HCT116 (cell line): Measurements from ENCODE around the gene WDSUB1. TPM values are rescaled to one million over a fixed set of nuclear protein-coding genes. Genes with fewer than 3 reads are reported as not detected.

ENCODE experiments used
- ATAC-seq: fragments of 200-7000 bp; cut with Tn5 transposase; 2 replicates; pipeline ENCODE4 v1.9.1; 2020; ENCODE audit warnings: mild to moderate bottlenecking, moderate library complexity
- BruUV-seq: library from RNA; stranded (reverse); fragments of 400-500 nt; replicated peaks from 2 replicates; lab custom pipeline; 2021; lab: Mats Ljungman, UMichigan
- CTCF ChIA-PET: fragments of 300-600 bp; sonication (Branson Sonifier 250); formaldehyde crosslinking; loops from one replicate; lab custom pipeline; 2021; ENCODE audit warnings: antibody characterized with exemption; lab: Charles Lee
- POLR2A ChIA-PET: fragments of 300-600, 350-600 bp; sonication (Branson Sonifier 250); formaldehyde crosslinking; loops from one replicate; lab custom pipeline; 2021; ENCODE audit warnings: antibody characterized with exemption; lab: Charles Lee
- RAD21 ChIA-PET, 2 experiments: fragments of 300-600 bp; sonication (Branson Sonifier 250); formaldehyde crosslinking; loops; one replicate each; lab custom pipeline; 2023; ENCODE audit warnings: low total read pairs in 2 of 2; ENCODE audit not compliant: uncharacterized antibody in 2 of 2, unreplicated experiment in 2 of 2, low non-redundant PET in 1 of 2; lab: Charles Lee
- DNase-seq: peaks from one replicate; pipeline ENCODE4 v3.0.0-alpha.2; 2010; ENCODE audit warnings: low read depth, low spot score
- H2AFZ ChIP-seq: fragments of 200-600 bp; shearing (Covaris generic), sonication (generic); 2 replicates; pipeline ENCODE4 v1.6.1; 2017; ENCODE audit warnings: low read depth, mixed run types, mixed read lengths, antibody characterized with exemption, low read length; ENCODE audit not compliant: poor library complexity, severe bottlenecking
- H3K27ac ChIP-seq: 2 replicates; pipeline ENCODE4 v1.5.1; 2012; ENCODE audit warnings: low read depth, low read length
- H3K27me3 ChIP-seq: fragments of 200-600 bp; sonication (generic); 2 replicates; pipeline ENCODE4 v1.6.1; 2016; ENCODE audit warnings: mixed run types, low read length, mixed read lengths; ENCODE audit not compliant: insufficient read depth
- H3K36me3 ChIP-seq, 2 experiments: fragments of 200-500 bp in 1 of 2; fragments of 200-600 bp in 1 of 2; sonication (Bioruptor generic) in 1 of 2; sonication (generic) in 1 of 2; 2 replicates each; pipeline versions ENCODE4 v1.5.1 to v1.6.1; 2014 to 2016; ENCODE audit warnings: low read length in 2 of 2, inconsistent platforms in 1 of 2, mixed read lengths in 1 of 2, mixed run types in 1 of 2; ENCODE audit not compliant: insufficient read depth in 2 of 2, control insufficient read depth in 1 of 2
- H3K4me1 ChIP-seq, 2 experiments: fragments of 200-600 bp in 1 of 2; sonication (generic) in 1 of 2; 2 replicates each; pipeline versions ENCODE4 v1.5.1 to v1.6.1; 2012 to 2017; ENCODE audit warnings: low read length in 2 of 2, inconsistent platforms in 1 of 2, mild to moderate bottlenecking in 1 of 2, mixed read lengths in 1 of 2, mixed run types in 1 of 2, moderate library complexity in 1 of 2; ENCODE audit not compliant: insufficient read depth in 2 of 2, control insufficient read depth in 1 of 2
- H3K4me2 ChIP-seq: fragments of 200-600 bp; sonication (generic); 2 replicates; pipeline ENCODE4 v1.6.1; 2017; ENCODE audit warnings: mixed run types, low read length, mixed read lengths
- H3K4me3 ChIP-seq, 2 experiments: fragments of 200-600 bp in 1 of 2; sonication (generic) in 1 of 2; replicated peaks in 1 of 2; 2 replicates each; pipeline ENCODE4 v1.5.1; 2011 to 2016; ENCODE audit warnings: low read length in 2 of 2, control low read depth in 1 of 2, low read depth in 1 of 2, mild to moderate bottlenecking in 1 of 2, mixed read lengths in 1 of 2, mixed run types in 1 of 2
- H3K79me2 ChIP-seq: fragments of 200-600 bp; sonication (generic); 2 replicates; pipeline ENCODE4 v1.6.1; 2017; ENCODE audit warnings: mild to moderate bottlenecking, mixed run types, low read length, moderate library complexity, mixed read lengths; ENCODE audit not compliant: insufficient read depth
- H3K9ac ChIP-seq: fragments of 200-600 bp; sonication (generic); 2 replicates; pipeline ENCODE4 v1.6.1; 2016; ENCODE audit warnings: low read length, mixed read lengths
- H3K9me2 ChIP-seq: fragments of 200-600 bp; sonication (generic), shearing (Covaris generic); 2 replicates; pipeline ENCODE4 v1.6.1; 2017; ENCODE audit warnings: mixed run types, mild to moderate bottlenecking, moderate library complexity; ENCODE audit not compliant: insufficient read depth
- H3K9me3 ChIP-seq, 2 experiments: fragments of 200-500 bp in 1 of 2; fragments of 200-600 bp in 1 of 2; sonication (Bioruptor generic) in 1 of 2; sonication (generic) in 1 of 2; 2 replicates each; pipeline ENCODE4 v1.6.1; 2014 to 2017; ENCODE audit warnings: low read length in 2 of 2, mixed read lengths in 2 of 2, inconsistent platforms in 1 of 2, low read depth in 1 of 2, mild to moderate bottlenecking in 1 of 2, mixed run types in 1 of 2, moderate library complexity in 1 of 2; ENCODE audit not compliant: control insufficient read depth in 1 of 2, insufficient read depth in 1 of 2
- H4K20me1 ChIP-seq: fragments of 200-600 bp; sonication (generic), shearing (Covaris generic); 2 replicates; pipeline ENCODE4 v1.6.1; 2017; ENCODE audit warnings: mixed run types, mild to moderate bottlenecking, moderate library complexity; ENCODE audit not compliant: insufficient read depth
- CBX3 ChIP-seq: IDR thresholded peaks from 2 replicates; pipeline ENCODE4 v1.6.1; 2012; ENCODE audit warnings: low read depth
- CEBPB ChIP-seq: IDR thresholded peaks from 2 replicates; pipeline ENCODE4 v1.6.1; 2012; ENCODE audit warnings: low read depth
- EGR1 ChIP-seq: IDR thresholded peaks from 2 replicates; pipeline ENCODE4 v1.6.1; 2012; ENCODE audit warnings: low read depth
- FOSL1 ChIP-seq: IDR thresholded peaks from 2 replicates; pipeline ENCODE4 v1.6.1; 2012; ENCODE audit warnings: low read depth
- POLR2A ChIP-seq: IDR thresholded peaks from 2 replicates; pipeline ENCODE4 v1.7.0; 2011; ENCODE audit warnings: borderline replicate concordance; ENCODE audit not compliant: insufficient read depth, insufficient read length; ENCODE audit errors: extremely low read depth
- POLR2AphosphoS5 ChIP-seq: IDR thresholded peaks from 2 replicates; pipeline ENCODE4 v1.6.1; 2011; ENCODE audit warnings: mild to moderate bottlenecking, low read depth, low read length, moderate library complexity
- RAD21 ChIP-seq: IDR thresholded peaks from 2 replicates; pipeline ENCODE4 v1.6.1; 2012; ENCODE audit warnings: low read depth, mild to moderate bottlenecking
- REST ChIP-seq: IDR thresholded peaks from 2 replicates; pipeline ENCODE4 v1.6.1; 2012; ENCODE audit warnings: low read depth
- SIN3A ChIP-seq: IDR thresholded peaks from 2 replicates; pipeline ENCODE4 v1.6.1; 2012; ENCODE audit warnings: low read depth
- TCF7L2 ChIP-seq: IDR thresholded peaks from 2 replicates; pipeline ENCODE4 v1.7.0; 2011; ENCODE audit warnings: borderline replicate concordance, inconsistent platforms; ENCODE audit not compliant: insufficient read depth, insufficient read length; ENCODE audit errors: extremely low read depth
- YY1 ChIP-seq: IDR thresholded peaks from 2 replicates; pipeline ENCODE4 v1.6.1; 2011; ENCODE audit warnings: low read length, low read depth, moderate library complexity, mild to moderate bottlenecking; ENCODE audit not compliant: insufficient replicate concordance; ENCODE audit errors: extremely low read depth
- ZFX ChIP-seq: fragments of 450-650 bp; IDR thresholded peaks from 2 replicates; pipeline ENCODE4 v1.6.1; 2017
- intact Hi-C: fragments of 100-400 bp; cut with micrococcal nuclease; formaldehyde crosslinking; loops from 2 replicates; pipeline ENCODE4 v1.10.0; 2022
- total RNA-seq: library from RNA; stranded (reverse); gene quantifications from one replicate; pipeline ENCODE4 v1.2.1, GENCODE V29; 2021; ENCODE audit not compliant: unreplicated experiment
- TF ChIP-seq, protein P1 (sequence below), 3 experiments: fragments of 200-600 bp in 1 of 3; sonication (generic) in 1 of 3; IDR thresholded peaks in 2 of 3; conservative IDR thresholded peaks in 1 of 3; 2 replicates each; pipeline ENCODE4 v1.5.1; 2012 to 2017; ENCODE audit warnings: low read depth in 2 of 3, low read length in 2 of 3, antibody characterized with exemption in 1 of 3, borderline replicate concordance in 1 of 3, control low read depth in 1 of 3, mild to moderate bottlenecking in 1 of 3, mixed read lengths in 1 of 3, mixed run types in 1 of 3, moderate library complexity in 1 of 3; ENCODE audit not compliant: insufficient read depth in 1 of 3
- TF ChIP-seq, protein P2 (sequence below): IDR thresholded peaks from 2 replicates; pipeline ENCODE4 v1.6.1; 2011; ENCODE audit warnings: mild to moderate bottlenecking, low read length, moderate library complexity; ENCODE audit not compliant: insufficient replicate concordance; ENCODE audit errors: extremely low read depth
- TF ChIP-seq, protein P3 (sequence below): IDR thresholded peaks from 2 replicates; pipeline ENCODE4 v1.6.1; 2012
- TF ChIP-seq, protein P4 (sequence below): IDR thresholded peaks from 2 replicates; pipeline ENCODE4 v1.6.1; 2012

WDSUB1 gene
- total RNA-seq, 1 experiment from 2014 or later: 8.8 TPM

DNA sequence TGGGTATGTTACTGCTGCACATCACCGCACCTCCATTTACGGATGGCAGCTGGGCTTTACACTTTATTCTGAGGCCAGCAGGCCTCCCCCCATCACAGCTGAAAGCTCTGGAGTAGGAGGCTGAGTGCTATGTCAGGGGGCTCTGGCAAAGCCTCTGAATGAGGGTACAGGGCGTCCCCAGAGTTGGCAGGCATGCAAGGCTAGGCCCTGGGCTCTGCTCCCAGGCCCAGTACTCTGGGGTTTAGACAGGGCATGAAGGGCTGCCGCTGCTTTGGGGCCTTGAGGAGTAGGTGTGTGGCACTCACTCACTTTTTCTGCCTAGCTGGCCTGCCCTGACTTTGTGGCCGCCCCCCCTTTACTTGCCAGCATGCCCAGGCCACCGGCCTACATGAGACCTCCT lies 90.8 kb downstream of the WDSUB1 start:
- intact Hi-C loops: no loop called here
- RAD21 ChIA-PET: no interaction called here
- no TSS peak for BruUV-seq

More for the DNA sequence above, 90.8 kb downstream of the WDSUB1 start:
- no peak overlapping the region for H2AFZ ChIP-seq
- no peaks in the 10 kb centered on the region for H3K9me3 ChIP-seq
- no peaks in the 10 kb centered on the region for H3K9me2 ChIP-seq
- no peak overlapping the region for H3K4me2 ChIP-seq
- ATAC-seq (no peak), DNase-seq (no peak)
- H3K36me3 ChIP-seq: peaks cover 4 to 5% of the 10 kb centered on the region in 2 experiments; a peak in 2 of 4 replicates
- no peaks in the 10 kb centered on the region for H3K27me3 ChIP-seq
- CTCF ChIA-PET: no interaction called here
- no peak overlapping the region for H3K4me3 ChIP-seq
- TF ChIP-seq CBX3 (no peak), CEBPB (no peak), EGR1 (no peak), ZFX (no peak), RAD21 (no peak), POLR2AphosphoS5 (no peak), FOSL1 (no peak), TCF7L2 (no peak), REST (no peak), YY1 (no peak), POLR2A (no peak), SIN3A (no peak)
- TF ChIP-seq, protein P1, sequence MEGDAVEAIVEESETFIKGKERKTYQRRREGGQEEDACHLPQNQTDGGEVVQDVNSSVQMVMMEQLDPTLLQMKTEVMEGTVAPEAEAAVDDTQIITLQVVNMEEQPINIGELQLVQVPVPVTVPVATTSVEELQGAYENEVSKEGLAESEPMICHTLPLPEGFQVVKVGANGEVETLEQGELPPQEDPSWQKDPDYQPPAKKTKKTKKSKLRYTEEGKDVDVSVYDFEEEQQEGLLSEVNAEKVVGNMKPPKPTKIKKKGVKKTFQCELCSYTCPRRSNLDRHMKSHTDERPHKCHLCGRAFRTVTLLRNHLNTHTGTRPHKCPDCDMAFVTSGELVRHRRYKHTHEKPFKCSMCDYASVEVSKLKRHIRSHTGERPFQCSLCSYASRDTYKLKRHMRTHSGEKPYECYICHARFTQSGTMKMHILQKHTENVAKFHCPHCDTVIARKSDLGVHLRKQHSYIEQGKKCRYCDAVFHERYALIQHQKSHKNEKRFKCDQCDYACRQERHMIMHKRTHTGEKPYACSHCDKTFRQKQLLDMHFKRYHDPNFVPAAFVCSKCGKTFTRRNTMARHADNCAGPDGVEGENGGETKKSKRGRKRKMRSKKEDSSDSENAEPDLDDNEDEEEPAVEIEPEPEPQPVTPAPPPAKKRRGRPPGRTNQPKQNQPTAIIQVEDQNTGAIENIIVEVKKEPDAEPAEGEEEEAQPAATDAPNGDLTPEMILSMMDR (IDR thresholded peaks at IDR 0.05 in 2 of 3, conservative IDR thresholded peaks at IDR 0.05 in 1 of 3; ENCODE audit: borderline replicate concordance in 1 of 3, insufficient read depth in 1 of 3, low read depth in 2 of 3, low read length in 2 of 3): no peak
- TF ChIP-seq, protein P2, sequence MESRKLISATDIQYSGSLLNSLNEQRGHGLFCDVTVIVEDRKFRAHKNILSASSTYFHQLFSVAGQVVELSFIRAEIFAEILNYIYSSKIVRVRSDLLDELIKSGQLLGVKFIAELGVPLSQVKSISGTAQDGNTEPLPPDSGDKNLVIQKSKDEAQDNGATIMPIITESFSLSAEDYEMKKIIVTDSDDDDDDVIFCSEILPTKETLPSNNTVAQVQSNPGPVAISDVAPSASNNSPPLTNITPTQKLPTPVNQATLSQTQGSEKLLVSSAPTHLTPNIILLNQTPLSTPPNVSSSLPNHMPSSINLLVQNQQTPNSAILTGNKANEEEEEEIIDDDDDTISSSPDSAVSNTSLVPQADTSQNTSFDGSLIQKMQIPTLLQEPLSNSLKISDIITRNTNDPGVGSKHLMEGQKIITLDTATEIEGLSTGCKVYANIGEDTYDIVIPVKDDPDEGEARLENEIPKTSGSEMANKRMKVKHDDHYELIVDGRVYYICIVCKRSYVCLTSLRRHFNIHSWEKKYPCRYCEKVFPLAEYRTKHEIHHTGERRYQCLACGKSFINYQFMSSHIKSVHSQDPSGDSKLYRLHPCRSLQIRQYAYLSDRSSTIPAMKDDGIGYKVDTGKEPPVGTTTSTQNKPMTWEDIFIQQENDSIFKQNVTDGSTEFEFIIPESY: no peak
- TF ChIP-seq, protein P3, sequence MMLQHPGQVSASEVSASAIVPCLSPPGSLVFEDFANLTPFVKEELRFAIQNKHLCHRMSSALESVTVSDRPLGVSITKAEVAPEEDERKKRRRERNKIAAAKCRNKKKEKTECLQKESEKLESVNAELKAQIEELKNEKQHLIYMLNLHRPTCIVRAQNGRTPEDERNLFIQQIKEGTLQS: no peak
- TF ChIP-seq, protein P4, sequence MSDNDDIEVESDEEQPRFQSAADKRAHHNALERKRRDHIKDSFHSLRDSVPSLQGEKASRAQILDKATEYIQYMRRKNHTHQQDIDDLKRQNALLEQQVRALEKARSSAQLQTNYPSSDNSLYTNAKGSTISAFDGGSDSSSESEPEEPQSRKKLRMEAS: no peak
- TF ChIP-seq, all 23 proteins: peak for 0
- Histone ChIP-seq H3K79me2 (no peaks in the 10 kb centered on the region), H3K9ac (no peak overlapping the region), H3K4me1 (no peaks in the 10 kb centered on the region), H4K20me1 (no peaks in the 10 kb centered on the region), H3K27ac (no peak overlapping the region)
- POLR2A ChIA-PET: no interaction called here
